ENCODE data around the gene ANKRD13B.

The ANKRD13B gene

GRCh38 chr17:29596811-29597210, 3.9 kb downstream of the ANKRD13B start:
- no peak for DNase-seq

GRCh38 chr17:29597361-29598172, 4.6 kb downstream of the ANKRD13B start:
- no peak for DNase-seq

DNA sequence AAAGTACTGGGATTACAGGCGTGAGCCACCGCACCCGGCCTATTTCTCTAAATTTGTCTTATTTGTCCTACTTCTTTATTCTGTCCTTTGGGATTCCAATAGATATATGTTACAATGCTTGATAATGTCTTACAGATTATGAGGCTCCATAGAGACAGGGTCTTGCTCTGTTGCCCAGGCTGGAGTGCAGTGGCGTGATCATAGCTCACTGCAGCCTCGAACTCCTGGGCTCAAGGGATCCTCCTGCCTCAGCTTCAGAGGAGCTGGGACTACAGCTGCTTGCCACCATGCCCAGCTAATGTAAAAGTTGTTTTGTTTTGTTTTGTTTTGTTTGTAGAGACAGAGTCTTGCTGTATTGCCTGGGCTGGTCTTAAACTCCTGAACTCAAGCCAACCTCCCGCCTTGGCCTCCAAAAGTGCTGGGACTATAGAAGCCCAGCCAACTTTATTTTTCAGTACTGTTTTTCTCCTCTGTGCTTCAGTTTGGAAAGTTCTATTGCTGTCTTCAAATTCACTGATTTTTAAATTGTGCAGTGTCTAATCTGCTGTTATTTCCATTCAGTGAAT, 10.3 kb downstream of the ANKRD13B start:
- no peak for DNase-seq

GRCh38 chr17:29607557-29608195, 14.7 kb downstream of the ANKRD13B start:
- no peak for DNase-seq

DNA sequence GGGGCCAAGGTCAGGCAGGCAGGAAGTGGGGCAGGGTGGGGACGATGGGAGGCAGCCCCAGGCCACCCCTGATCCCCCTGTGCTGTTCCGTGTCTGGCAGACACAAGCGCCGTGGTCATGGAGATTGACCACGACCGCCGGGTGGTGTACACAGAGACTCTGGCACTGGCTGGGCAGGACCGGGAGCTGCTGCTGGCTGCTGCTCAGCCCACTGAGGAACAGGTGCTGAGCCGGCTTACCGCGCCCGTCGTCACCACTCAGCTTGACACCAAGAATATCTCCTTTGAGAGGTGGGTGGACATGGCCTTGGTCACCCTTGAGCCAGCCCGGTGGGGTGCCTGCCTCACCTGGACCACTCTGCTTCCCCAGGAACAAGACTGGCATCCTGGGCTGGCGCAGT, 16.1 kb downstream of the ANKRD13B start:
- DNase-seq: no peak

- no peak for DNase-seq
These were observed 17.5 kb downstream of the ANKRD13B start for GRCh38 chr17:29610395-29610794.

- no peak for DNase-seq
These were observed 18.6 kb downstream of the ANKRD13B start for GRCh38 chr17:29611351-29612093.

- DNase-seq: no peak
These were observed 19.1 kb downstream of the ANKRD13B start for GRCh38 chr17:29612094-29612403.

DNA sequence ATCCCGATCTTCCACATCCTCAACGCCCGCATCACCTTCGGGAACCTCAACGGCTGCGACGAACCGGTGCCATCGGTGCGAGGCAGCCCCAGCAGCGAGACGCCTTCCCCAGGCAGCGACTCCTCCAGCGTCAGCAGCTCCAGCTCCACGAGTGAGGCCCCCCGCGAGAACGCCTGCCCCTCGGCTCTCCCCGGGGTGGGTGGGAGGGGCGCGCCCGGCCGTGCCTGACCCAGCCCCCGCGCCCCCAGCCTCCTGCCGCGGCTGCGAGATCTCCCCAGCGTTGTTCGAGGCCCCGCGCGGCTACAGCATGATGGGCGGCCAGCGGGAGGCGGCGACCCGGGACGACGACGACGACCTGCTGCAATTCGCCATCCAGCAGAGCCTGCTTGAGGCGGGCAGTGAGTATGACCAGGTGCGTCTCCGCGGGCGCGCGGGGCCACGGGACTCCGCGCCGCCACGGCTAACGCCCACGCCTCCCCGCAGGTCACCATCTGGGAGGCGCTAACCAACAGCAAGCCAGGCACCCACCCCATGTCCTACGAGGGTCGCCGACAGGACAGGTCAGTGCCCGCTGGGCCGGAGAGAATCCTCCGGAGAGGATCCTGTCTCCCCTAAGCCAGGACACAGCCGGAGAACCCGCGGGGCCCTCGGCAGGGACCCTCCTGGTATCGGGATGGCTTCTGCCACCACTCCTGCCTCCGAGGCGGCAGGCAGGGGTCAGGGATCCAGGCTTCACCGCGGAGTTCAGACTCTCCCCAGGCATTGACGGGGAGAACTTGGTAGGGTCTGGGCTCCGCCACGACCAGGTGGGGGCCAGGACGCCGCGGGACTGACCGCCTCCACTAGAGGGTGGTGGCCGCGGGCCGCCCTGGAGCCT, 19.7 kb downstream of the ANKRD13B start:
- DNase-seq: no peak

DNA sequence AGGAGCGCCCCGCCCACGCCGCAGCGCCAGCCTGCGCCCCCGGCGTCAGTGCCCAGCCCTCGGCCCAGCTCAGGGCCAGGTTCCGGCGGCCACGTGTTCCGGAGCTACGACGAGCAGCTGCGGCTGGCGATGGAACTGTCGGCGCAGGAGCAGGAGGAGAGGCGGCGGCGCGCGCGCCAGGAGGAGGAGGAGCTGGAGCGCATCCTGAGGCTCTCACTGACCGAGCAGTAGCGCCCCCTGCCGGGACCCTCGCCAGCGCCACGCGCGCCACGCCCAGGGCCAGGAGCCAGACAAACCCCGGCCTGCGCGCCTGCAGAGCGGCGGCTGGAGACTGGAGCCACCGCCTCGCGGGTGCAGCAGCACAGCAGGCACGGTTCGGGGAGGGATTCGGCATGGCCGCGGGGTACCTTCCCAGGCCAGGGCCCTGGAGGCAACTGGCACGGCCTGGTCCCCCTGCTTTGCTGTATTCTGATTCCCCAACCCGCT, 20.5 kb downstream of the ANKRD13B start:
- peak; percentile 95 for DNase-seq

- DNase-seq: no peak
These were observed 20.9 kb downstream of the ANKRD13B start for GRCh38 chr17:29613856-29614255.

- DNase-seq: no peak
These were observed 21.6 kb downstream of the ANKRD13B start for GRCh38 chr17:29614349-29615047.

GRCh38 chr17:29615048-29615385, 22.1 kb downstream of the ANKRD13B start:
- DNase-seq: peak; percentile 59

- DNase-seq: peak; percentile 85
These were observed 22.8 kb downstream of the ANKRD13B start for GRCh38 chr17:29615492-29616299.

- DNase-seq: no peak
These were observed 23.5 kb downstream of the ANKRD13B start for GRCh38 chr17:29616300-29617048.

- DNase-seq: peak; percentile 87
These were observed 24.2 kb downstream of the ANKRD13B start for GRCh38 chr17:29617125-29617480.

GRCh38 chr17:29617481-29618271, 24.7 kb downstream of the ANKRD13B start:
- DNase-seq: peak; percentile 80

DNA sequence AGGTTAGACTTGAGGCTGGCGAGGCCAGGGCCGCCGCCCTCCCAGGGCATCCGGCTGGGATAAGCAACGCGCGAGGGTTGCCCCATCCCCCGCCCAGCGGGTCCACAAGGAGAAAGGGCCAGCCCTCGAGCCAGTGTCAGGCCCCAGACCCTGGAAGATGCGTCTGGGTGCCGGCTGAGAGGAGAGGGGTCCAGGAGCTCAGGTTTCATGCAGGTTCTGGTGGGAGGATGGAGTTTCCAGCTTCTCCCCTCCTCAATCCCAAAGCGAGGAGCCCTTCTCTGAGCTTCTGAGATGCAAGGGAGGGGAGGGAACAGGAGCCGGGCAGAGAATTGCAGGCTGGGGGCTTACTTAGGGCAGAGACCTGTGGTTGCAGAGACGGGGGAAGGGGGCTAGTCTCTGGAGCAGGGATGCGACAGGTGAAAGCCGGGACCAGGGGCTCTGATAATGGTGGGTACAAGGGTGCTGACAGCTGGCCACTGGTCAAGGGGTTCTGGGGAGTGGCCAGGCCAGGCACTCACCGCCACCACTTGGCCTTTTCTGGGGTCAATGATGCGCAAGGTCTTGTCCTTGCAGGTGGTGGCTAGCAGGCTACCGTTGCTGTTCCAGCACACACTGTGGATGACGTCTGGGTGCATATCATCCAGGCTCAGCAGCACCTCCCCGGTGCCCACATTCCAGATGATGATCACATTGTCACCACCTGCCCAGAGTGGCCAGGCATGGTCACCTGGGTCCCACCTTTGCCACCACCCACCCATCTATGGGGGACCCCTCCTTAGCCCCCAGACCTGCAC, 25.5 kb downstream of the ANKRD13B start:
- DNase-seq: no peak

- DNase-seq: no peak
These were observed 26.3 kb downstream of the ANKRD13B start for GRCh38 chr17:29619251-29619650.

Data from activated CD4-positive, CD25-positive, alpha-beta regulatory T cell treated with anti-CD3 and anti-CD28 coated beads, Interleukin-2, amount 50 U/mL, for 72 hours (primary cell).